ENCODE data around the gene PLEKHM3. TPM values are rescaled to one million over a fixed set of nuclear protein-coding genes. Genes with fewer than 3 reads are reported as not detected.

PLEKHM3 gene
- total and polyA plus RNA-seq, 2 of the 13 experiments (the other 11 are each of a cell fraction or from before 2014, with no cell fraction given): 4.5 to 4.7 TPM

DNA sequence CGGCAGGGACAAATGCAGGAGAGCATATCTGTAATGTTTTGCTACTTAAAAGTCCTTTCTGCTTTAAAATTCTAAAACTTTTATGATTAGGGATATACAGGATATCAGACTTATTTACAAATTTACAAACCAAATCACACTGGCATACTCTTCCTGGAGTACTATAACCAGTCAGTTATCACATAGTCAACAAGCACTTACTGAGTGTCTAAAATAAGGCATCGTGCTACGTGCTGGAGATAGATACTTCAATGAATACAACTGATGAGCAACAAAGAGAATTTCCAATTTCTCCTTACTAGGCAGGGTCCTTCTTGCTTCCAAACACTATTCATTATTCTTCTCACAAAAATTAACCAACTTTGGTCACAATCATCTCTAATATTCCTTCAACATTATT, 113.5 kb downstream of the PLEKHM3 start:
- intact Hi-C loops (cut with micrococcal nuclease; ENCODE audit: unreplicated experiment): no loop called here
- ChIA-PET POLR2A (no interaction called here), CTCF (ENCODE audit: low intra/inter-chr PET ratio, low total read pairs) (no interaction called here)

More for the DNA sequence above, 113.5 kb downstream of the PLEKHM3 start:
- Histone ChIP-seq H3K27ac (ENCODE audit: extremely low read length, insufficient read depth, low read length) (no peak overlapping the region), H3K9ac (ENCODE audit: insufficient read depth, low read depth, low read length) (no peak overlapping the region), H3K4me1 (ENCODE audit: insufficient read depth, low read length) (peaks cover 59% of the 10 kb centered on the region), H3K36me3 (replicated peaks in 1 of 2; ENCODE audit: control insufficient read depth in 1 of 2, insufficient read depth in 2 of 2, low read length in 2 of 2) (no peaks in the 10 kb centered on the region), H3K9me3 (ENCODE audit: low read length) (no peaks in the 10 kb centered on the region), H3K79me2 (ENCODE audit: insufficient read depth, low read length) (no peaks in the 10 kb centered on the region), H3K4me3 (replicated peaks in 1 of 3; ENCODE audit: insufficient read depth in 1 of 3, low read depth in 2 of 3, low read length in 3 of 3) (no peak overlapping the region), H2AFZ (ENCODE audit: low read length) (no peak overlapping the region), H3K27me3 (ENCODE audit: control insufficient read depth in 1 of 2, insufficient read depth in 2 of 2, low read length in 2 of 2) (no peaks in the 10 kb centered on the region), H3K4me2 (ENCODE audit: low read depth, low read length) (no peak overlapping the region), H4K20me1 (ENCODE audit: insufficient read depth, low read length) (no peaks in the 10 kb centered on the region)
- DNase-seq (ENCODE audit: low spot score): no peak
- in situ Hi-C loops (cut with HindIII; ENCODE audit: extremely low pct_ligation_motif_present, low pct_unique_long_range_greater_than_20kb): no loop called here
- no TSS peak for BruUV-seq (replicated peaks)
- 73% methylated on average over 3 of the region's 3 CpGs for WGBS (ENCODE audit: low lambda C conversion rate)
- TF ChIP-seq, protein P1, sequence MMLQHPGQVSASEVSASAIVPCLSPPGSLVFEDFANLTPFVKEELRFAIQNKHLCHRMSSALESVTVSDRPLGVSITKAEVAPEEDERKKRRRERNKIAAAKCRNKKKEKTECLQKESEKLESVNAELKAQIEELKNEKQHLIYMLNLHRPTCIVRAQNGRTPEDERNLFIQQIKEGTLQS (CRISPR knock-in tag; IDR thresholded peaks at IDR 0.05): no peak
- TF ChIP-seq KLF9 (CRISPR knock-in tag; IDR thresholded peaks at IDR 0.05; ENCODE audit: low read depth): no peak
- TF ChIP-seq ZFP36 (IDR thresholded peaks at IDR 0.05; ENCODE audit: borderline replicate concordance, low read depth, low read length, partially characterized antibody): no peak
- no peak for TF ChIP-seq NFYC (CRISPR knock-in tag; IDR thresholded peaks at IDR 0.05)
- no peak for TF ChIP-seq ELF1 (CRISPR knock-in tag; IDR thresholded peaks at IDR 0.05)
- no peak for TF ChIP-seq BORCS8-MEF2B (CRISPR knock-in tag; IDR thresholded peaks at IDR 0.05)
- TF ChIP-seq, protein P2, sequence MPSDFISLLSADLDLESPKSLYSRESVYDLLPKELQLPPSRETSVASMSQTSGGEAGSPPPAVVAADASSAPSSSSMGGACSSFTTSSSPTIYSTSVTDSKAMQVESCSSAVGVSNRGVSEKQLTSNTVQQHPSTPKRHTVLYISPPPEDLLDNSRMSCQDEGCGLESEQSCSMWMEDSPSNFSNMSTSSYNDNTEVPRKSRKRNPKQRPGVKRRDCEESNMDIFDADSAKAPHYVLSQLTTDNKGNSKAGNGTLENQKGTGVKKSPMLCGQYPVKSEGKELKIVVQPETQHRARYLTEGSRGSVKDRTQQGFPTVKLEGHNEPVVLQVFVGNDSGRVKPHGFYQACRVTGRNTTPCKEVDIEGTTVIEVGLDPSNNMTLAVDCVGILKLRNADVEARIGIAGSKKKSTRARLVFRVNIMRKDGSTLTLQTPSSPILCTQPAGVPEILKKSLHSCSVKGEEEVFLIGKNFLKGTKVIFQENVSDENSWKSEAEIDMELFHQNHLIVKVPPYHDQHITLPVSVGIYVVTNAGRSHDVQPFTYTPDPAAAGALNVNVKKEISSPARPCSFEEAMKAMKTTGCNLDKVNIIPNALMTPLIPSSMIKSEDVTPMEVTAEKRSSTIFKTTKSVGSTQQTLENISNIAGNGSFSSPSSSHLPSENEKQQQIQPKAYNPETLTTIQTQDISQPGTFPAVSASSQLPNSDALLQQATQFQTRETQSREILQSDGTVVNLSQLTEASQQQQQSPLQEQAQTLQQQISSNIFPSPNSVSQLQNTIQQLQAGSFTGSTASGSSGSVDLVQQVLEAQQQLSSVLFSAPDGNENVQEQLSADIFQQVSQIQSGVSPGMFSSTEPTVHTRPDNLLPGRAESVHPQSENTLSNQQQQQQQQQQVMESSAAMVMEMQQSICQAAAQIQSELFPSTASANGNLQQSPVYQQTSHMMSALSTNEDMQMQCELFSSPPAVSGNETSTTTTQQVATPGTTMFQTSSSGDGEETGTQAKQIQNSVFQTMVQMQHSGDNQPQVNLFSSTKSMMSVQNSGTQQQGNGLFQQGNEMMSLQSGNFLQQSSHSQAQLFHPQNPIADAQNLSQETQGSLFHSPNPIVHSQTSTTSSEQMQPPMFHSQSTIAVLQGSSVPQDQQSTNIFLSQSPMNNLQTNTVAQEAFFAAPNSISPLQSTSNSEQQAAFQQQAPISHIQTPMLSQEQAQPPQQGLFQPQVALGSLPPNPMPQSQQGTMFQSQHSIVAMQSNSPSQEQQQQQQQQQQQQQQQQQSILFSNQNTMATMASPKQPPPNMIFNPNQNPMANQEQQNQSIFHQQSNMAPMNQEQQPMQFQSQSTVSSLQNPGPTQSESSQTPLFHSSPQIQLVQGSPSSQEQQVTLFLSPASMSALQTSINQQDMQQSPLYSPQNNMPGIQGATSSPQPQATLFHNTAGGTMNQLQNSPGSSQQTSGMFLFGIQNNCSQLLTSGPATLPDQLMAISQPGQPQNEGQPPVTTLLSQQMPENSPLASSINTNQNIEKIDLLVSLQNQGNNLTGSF (CRISPR knock-in tag; IDR thresholded peaks at IDR 0.05): no peak
- no peak for TF ChIP-seq KLF15 (CRISPR knock-in tag; IDR thresholded peaks at IDR 0.05; ENCODE audit: borderline replicate concordance)
- TF ChIP-seq BHLHE40 (IDR thresholded peaks at IDR 0.05; ENCODE audit: low read length): no peak
- TF ChIP-seq ZNF264 (CRISPR knock-in tag; IDR thresholded peaks at IDR 0.05): no peak
- TF ChIP-seq ZNF460 (CRISPR knock-in tag; IDR thresholded peaks at IDR 0.05; ENCODE audit: borderline replicate concordance): no peak
- TF ChIP-seq TCF7L2 (IDR thresholded peaks at IDR 0.05; ENCODE audit: low read depth, low read length): no peak
- no peak for TF ChIP-seq HDAC2 (CRISPR knock-in tag; IDR thresholded peaks at IDR 0.05)
- no peak for TF ChIP-seq ATF7 (IDR thresholded peaks at IDR 0.05)
- TF ChIP-seq ATF7 (CRISPR knock-in tag; IDR thresholded peaks at IDR 0.05): no peak
- TF ChIP-seq, protein P3, sequence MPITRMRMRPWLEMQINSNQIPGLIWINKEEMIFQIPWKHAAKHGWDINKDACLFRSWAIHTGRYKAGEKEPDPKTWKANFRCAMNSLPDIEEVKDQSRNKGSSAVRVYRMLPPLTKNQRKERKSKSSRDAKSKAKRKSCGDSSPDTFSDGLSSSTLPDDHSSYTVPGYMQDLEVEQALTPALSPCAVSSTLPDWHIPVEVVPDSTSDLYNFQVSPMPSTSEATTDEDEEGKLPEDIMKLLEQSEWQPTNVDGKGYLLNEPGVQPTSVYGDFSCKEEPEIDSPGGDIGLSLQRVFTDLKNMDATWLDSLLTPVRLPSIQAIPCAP (CRISPR knock-in tag; IDR thresholded peaks at IDR 0.05; ENCODE audit: low read depth): no peak
- no peak for FAIRE-seq
- ATAC-seq: no peak

Measured in HepG2 (cell line).